Dermis microvascular lymphatic vessel endothelial cell (primary cell): Measurements from ENCODE around the gene MRGPRD. TPM values are rescaled to one million over a fixed set of nuclear protein-coding genes. Genes with fewer than 3 reads are reported as not detected.
A peak's percentile ranks its signal among the peaks of the same experiment; 100 is the strongest.

Experiments
- DNase-seq, 2 donors: peaks; one replicate each; pipeline versions ENCODE4 v3.0.0 to v3.0.0-alpha.2; 2010; ENCODE audit warnings: low read depth in 2 of 2
- total RNA-seq: library from RNA; depleted of rRNA; stranded (reverse); fragments of >200 nt; gene quantifications from 2 replicates; pipeline ENCODE4 v1.2.1, GENCODE V29; 2014

The MRGPRD gene
- total RNA-seq, 1 donor from 2014 or later: not detected

- DNase-seq: no peak
Measured at GRCh38 chr11:68948935-68949334, 31.9 kb downstream of the MRGPRD start.

DNA sequence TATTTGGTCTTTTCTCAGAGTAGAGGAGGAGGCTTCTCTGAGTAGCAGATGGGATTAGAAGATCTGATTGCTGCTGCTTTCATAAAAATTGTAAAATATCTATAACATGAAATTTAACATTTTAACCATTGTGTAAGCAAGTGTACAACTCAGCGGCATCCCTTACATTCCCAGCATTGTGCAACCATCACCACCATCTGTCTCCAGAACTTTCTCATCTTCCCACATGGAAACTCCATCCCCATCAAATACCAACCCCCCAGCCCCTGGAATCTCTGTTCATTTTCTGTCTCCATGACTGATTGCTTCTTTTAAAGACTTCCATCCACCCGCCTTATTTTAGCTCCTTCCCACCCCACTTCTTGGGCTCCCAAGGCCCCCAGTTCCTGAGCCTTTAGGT, 32.3 kb downstream of the MRGPRD start:
- no peak for DNase-seq

- DNase-seq: no peak
Measured at GRCh38 chr11:68947151-68947550, 33.6 kb downstream of the MRGPRD start.

DNA sequence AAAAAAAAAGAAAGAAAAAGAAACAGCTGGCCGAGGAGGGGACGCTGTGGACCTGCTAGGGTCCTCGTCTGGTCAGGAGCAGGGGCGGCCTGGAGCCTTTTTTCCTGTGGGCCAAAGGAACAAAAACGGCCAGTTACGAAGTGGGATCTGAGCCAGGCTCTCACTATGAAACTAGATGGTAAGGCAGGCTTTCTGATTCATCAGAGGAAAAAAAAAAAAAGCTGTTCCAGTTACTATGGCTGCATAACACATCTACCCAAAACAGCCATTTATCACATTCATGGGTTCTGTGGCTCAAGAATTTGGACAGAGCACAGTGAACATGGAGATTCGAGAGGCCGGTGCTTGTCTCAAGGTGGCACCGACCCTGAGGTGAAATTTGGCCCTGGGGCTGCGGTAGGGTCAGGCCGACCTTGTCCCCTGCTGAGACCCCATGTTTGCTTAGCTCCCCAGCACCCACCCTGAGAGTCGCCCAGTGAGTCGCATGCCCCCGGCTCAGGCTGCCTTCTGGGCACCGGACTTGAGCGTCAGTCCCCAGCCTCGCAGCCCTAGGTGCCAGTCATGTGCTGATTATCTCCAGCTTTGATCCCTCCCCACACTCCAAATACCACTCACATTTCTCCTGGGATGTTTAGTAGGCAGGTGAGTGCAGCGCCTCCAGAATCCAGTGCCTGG, 34.2 kb downstream of the MRGPRD start:
- DNase-seq: peak; percentile 67 to 71

DNA sequence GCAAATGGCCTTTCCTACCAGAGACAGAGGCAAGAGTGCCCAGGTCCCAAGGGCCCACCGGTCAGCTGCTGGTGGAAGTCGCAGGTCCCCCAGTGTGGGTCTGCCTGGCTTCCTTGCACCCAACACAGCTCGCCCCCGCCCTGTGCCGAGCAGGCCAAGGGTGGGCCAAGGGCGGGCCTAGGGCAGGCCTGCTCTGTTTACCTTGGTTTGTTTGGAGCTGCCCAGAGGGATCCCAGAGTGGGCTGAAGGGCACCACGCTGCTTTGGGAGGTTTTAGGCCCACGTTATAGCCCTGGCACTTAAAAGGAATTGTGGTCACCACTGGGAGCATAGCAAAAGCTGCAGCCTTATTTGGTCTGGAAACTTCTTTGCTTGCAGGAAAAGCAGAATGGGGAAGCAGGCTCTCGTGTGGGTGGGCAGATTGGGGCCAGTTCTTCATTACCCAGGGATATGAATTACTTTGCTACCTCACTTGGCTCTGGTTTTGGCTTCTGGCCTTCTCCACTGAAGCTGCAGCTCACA, 38.0 kb downstream of the MRGPRD start:
- DNase-seq: no peak

DNA sequence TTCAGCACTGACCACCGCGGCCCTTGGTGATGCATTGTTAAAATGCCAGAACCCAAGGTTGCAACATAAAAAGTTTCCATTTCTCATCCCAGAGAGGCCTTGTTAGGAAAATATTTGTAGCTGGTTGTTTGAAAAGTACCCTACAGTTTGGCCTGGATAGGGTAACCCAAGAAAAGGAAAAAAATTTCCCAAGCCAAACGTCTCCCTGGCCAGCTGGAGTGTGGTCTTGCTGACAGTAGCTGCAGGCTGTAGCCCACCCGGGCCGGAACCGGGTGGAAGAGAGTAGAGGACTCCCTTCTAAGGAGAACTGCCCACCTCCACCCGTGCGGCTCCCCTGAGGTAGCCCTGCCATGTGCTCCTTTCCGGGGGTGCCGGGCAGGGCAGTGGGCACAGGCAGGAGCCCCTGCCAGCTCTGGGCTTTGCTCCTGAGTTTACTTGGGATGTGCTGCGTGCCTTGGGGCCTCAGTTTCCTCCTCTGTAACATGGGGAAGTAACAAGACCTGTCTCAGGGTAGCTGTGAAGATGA, 38.6 kb downstream of the MRGPRD start:
- no peak for DNase-seq

DNA sequence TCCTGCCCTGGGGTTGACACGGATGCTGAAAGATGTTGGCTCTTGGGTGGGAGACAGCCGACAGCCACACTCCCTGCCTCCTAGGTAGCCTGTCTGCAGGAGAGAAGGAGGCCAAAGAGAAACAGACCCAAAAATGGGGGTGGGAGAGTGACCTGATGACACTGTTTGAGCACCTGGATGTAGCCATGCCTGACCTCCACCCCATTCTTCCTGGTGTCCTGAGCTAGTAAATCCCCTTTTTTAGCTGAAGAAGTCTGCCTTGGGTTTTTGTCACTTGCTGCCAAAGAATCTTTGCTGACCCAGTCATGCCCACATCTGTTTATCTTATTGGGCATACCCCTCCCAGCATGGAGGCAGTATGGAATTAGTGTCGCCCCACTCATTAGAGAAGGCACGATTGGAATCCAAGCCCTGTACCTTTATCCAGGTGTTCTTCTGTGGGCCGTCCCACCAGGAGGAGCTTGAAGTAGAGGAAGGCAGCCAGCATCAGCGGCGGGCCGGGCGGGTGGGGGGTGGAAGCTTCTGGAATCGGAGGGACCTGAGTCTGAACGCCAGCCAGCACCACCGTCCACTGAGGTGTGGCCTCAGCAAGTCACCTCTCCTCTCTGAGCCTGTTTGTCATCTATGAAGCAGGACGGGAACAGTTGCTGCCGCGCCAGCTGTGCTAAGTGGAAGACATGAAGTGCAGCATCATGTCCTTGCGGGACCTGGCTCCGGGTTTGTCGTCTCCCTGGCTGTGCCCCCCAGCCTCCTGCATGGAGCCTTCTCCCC, 39.3 kb downstream of the MRGPRD start:
- DNase-seq: no peak

DNA sequence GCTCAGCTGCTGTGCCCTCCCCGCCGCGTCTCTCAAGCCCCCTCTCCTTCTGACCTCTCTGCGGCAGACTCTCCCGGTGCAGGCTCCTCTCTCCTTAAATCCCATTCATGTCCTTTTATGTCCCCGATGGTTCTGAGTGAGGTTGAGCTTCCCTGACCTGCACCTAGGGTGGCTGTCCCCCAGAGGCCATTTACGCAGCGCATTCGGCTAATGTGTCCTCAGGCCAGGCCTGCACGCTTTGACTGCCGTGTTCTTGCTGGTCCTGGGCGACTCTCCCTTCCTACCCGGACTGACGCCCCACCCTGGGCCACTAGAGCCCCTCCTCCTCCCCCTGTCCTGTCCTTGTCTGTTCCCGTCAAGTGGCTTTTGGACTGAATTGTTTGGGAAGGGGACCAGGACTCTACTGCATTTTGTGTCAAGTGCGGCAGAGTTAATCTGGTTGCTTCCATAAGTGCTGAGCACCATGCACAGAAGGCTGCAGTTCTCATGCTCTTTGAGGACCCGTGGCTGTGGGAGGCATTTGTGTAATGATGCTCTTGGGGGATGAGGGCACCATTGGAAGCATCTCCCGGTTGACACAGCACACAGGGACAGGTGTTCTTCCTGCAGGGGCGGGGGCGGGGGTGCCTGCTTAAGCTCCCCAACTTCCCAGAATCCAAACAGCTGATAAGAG, 40.0 kb downstream of the MRGPRD start:
- DNase-seq: no peak

- DNase-seq: no peak
Measured at GRCh38 chr11:68939583-68940555, 40.9 kb downstream of the MRGPRD start.

GRCh38 chr11:68938816-68939582, 41.8 kb downstream of the MRGPRD start:
- no peak for DNase-seq

GRCh38 chr11:68938088-68938487, 42.7 kb downstream of the MRGPRD start:
- no peak for DNase-seq

- DNase-seq: no peak
Measured at GRCh38 chr11:68936676-68937620, 43.8 kb downstream of the MRGPRD start.

- no peak for DNase-seq
Measured at GRCh38 chr11:68936358-68936636, 44.5 kb downstream of the MRGPRD start.

DNA sequence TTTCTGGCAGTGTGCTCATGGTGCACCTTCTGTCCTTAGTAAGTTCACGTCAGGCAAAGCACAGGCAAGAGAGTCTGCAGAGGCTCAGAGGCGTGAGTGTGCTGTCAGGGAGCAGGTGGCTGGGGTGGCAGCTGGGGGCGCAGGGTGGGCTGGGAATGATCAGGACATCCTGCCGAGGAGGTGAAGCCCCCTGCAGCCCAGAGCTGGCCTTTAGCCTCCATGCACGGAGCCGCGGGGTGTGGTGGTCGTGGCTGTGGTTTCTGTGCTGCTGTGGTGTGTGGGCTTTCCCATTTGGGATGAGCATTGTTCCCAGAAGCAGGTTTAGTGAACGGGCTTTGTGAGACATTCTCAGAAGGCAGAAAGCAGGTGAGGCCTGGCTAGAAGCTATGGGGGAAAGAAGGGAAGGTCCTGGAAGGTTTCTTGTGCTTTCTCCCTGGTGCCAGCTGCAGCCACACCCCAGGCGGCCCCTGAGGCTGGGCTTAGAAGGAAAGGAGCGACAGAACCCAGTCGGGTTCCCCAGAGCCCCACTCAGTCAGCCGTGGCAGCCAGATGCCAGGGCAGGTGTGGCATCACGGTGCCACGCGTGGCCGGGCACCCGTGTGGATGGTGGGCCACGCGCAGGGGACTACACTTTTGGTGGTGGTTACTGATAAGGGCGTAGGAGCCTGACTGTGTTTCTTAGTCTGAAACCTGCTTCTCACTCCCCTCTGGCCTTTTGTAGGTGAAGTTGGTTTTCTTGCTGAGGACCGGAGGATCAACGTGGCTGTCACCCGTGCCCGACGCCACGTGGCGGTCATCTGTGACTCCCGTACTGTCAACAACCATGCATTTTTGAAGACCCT, 45.0 kb downstream of the MRGPRD start:
- DNase-seq: no peak

DNA sequence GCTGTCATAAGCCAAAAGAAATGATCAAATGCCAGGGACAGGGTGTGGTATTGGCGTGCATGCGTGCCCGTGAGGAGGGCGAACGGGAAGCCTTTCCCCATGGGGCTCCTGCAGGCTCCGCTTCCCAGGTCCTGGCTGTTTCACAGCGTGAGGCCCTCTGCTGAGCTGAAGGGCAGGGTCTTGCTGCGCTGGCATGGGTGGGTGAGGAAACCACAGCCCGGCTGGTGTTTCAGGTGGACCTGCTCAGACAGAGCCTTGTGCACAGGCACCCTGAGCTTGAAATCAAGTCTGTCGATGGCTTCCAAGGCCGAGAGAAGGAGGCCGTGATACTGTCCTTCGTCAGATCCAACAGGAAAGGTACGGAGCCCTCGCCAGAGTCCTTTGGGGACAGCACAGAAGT, 45.7 kb downstream of the MRGPRD start:
- no peak for DNase-seq

- no peak for DNase-seq
Measured at GRCh38 chr11:68934666-68935065, 46.1 kb downstream of the MRGPRD start.

GRCh38 chr11:68934321-68934645, 46.5 kb downstream of the MRGPRD start:
- no peak for DNase-seq

DNA sequence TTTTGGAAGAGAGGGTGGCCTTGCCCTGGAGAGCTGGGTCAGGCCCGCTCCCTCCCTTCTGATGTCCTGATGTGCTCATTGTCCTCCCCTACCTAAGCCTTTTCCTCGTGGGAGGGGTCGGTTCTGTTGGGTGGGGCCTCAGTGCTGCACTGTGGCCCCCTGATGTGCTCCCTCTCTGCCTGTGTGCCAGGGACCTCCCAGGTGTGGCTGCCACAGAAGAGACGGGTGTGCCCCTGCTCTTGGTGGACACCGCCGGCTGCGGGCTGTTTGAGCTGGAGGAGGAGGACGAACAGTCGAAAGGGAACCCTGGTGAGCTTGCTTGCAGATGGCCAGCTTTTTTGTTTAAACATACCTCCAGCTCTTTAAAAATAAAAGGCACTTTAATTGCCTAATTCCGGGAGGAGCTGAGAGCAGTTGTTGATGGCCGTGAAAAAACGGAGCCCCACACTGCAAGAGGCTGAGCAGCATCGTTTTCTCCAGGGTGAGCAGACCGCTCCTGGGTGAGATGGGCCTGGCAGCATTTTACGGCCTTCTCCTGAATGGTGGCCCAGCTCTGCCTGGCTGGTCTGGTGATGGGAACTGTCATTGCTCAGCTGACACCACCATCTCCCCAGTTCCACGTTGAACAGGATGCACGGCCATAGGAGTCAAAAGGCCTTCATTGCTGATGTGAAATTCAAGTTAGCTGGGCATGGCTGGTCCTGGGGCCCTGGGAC, 47.0 kb downstream of the MRGPRD start:
- DNase-seq: no peak
